ENCODE results near the gene DCANP1.
A peak's percentile ranks its signal among the peaks of the same experiment; 100 is the strongest.

DCANP1 gene

DNA sequence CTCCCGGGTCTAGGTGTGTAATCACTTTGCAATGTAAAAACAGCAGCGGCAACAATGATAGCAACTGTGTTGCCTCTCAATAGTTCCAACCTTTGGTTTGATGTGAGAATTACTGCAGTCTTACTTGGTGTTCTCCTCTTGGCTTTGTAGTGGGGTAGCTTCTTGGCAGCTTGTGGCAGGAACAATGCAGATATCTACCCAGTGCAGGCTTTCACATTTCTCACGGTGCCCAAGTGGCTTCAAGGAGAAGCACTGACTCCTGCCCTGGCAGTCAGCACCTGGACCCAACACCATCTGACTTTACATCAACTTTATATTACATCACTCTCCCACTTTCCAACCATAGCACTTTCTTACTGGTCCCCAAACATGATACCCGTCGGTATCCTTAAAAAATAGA, 33.4 kb upstream of the DCANP1 start:
- no peak for DNase-seq

DNA sequence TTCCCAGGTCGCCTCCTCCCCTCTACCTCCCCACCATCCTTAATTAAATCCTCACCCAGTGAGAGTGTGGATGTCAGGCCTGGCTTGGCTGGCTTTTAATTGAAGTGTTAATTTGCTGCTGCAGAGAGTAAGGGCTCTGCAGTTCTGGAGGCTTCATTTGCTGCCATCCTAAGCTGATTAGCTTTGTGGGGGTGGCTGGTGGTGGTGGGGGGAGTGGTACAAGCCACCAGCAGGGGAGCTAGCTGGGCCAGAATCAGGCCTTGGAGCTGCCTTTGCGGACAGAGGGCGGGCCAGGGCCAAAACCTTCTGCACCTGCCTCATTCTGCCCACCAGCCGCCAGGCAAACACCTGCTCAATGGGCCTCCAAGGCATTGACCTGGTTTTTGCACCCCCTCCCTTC, 31.8 kb upstream of the DCANP1 start:
- DNase-seq = no peak

DNA sequence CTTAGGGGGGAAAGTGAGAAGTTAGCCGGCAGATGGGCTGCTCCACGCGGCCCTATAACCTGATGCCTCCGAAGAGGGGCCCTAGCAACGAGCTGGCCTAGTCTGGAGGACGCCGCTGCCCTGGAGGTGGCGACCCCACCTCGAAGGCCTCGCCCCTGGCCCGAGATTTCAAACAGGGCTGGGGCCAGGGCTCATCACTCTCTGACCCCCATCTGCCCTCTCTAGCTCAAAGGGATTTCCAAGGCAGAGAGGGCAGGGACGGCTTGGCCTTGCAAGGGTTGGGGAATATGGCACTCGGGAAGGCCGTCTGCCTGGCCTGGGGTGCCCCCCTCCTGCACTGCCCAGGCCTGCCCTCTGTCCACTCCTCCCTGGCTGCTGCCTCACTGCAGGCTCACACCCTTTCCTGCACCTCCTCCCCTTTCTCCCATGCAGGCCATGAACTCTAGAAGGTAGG, 30.5 kb upstream of the DCANP1 start:
- no peak for DNase-seq

DNA sequence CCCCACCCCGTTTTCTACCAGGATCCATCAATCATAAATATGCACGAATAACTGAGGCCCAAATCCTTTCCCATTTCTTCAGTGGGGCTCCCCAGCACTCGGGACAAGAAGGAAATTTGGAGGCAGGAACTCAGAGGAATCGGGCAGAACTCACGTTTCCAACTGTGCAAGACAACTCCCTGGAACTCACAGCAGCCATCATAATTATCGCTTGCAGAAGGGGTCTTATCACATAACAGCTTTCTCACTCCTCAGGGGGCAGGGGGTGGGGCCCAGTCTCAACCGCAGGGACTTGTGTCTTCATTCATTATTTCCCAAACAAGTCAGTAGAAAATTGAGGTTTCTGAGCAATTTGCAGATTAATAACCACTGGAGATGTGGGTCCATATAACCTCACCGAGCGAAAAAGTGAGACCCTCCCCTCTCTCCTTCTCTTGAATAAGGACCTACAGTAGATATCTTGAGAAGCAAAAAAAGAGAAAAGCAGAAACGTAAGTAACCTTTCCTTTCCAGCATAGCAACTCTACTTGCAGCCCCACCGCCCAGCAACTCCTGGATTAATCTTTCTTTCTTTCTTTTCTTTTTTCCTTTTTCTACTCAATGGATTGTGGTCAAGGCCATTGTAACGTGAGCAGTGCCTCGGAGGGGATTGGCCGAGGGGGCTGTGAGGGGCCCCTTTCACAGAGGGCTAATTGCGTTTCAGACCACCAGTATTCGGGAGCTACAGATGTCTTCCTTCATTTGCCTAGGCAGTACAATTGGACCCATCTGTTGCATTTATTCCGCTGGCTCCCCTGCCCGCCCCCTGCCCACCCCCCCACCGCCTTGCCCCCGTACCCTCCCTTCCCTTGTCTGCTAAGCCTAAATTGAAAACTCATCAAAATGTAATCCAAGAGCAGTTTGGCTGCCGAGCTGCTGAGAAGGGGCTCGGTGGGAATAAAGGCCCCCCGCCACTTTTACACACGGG, 29.8 kb upstream of the DCANP1 start:
- no peak for DNase-seq

DNA sequence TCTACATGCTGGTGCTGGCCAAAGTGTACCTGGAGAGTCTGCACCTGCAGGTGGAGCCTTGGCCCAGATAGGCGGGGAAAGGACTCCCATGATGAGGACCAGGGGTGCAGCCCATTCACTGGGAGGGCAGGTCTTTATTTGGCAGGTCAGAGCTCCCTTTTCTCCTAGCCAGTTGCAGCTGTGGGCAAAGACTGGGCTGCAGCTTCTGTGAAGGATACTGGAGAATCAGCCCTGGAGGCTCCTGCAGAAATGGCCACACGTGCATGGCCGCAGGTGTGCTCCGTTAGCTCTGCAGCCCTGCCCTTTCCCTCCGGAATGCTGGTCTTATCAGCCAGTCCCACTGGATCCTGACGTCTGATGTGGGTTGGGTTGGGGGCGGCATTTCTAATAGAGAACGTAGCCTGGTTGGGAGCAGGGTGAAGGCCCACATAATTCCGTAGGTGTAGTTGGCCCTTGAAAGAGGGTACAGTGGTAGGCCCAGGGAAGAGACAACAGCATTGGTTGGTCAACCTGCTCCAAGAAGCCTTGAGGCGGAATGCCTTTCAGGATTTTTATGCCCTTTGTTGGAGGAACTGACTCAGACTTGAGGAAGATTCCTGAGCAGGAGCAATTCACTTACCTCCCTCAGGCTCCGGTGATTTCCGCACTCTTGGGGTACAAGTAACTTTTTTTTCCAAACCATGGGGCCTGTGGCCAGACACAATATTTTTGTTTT, 27.0 kb upstream of the DCANP1 start:
- DNase-seq = no peak

DNA sequence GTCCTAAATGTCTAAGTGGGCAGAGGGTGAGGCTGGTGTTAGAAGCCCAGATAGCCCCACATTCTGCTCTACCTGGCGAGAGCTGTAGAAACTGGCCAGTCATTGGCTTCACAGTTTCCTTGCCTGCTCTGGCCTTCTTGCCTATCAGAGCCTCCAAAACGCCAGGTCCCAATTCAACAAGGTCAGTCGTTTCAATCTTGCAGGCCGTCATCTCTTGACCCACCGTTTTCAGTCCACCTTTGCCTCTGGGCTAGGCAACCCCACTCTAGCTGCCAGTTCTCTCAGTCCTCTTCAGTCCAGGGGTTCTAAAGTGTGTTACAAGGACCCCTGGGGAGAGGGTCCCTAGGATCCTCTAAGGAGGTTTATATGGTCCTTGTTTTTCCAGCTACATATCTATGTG, 25.0 kb upstream of the DCANP1 start:
- no peak for DNase-seq

DNA sequence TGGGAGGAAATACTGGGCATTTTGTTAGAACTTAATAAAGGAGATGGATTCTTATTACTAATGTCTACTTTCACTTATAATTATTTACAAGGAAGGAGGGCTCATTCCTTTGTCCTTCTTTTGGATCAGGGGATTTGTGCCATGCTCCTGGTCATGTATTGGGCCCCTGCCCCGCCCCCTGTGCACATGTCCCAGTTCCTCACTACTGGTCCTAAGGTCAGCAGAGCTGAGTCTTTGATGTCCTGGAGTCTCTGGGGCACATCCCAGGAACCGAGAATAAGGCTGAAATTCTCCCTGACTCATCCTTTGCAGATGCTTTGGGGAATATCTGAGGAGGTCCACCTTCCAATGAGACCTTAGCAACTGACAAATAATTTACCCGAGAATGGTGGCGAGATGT, 24.6 kb upstream of the DCANP1 start:
- no peak for DNase-seq

DNA sequence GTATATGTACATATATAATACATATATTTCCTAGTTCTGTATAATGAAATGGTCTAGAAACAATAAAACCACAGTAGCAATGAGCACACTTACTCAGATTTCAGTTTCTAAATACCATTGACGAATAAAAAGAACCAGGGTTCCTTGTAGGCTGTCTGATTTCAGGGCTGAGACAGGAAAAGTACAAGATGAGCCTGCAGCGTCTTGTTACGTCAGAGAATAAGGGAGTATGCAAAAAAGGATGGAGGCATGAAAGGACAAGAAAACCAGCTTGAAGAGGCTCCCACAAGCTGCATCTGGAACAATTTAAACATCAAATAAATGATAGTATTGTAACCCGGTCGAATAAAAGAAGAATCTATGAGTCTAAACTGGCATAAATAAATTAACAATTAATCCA, 22.8 kb upstream of the DCANP1 start:
- no peak for DNase-seq

DNA sequence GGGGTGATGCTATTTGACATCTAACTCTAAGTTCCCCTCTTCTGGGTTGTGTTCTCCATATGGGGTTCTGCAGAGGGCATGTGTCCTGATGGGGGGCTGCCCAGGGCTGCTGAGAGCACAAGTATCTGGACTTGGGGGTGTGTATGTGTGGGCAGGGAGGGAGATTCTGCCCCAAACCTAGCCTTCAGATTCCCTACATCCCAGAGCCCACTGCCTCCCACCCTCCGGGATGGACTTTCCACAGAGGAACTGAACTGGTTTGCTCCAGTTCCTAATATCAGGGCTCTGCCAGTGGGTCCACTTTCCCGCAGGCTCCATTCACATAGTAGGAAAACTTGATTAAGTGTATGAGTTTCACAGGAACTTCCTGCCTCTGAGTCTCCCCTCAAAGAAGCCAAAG, 21.4 kb upstream of the DCANP1 start:
- no peak for DNase-seq

DNA sequence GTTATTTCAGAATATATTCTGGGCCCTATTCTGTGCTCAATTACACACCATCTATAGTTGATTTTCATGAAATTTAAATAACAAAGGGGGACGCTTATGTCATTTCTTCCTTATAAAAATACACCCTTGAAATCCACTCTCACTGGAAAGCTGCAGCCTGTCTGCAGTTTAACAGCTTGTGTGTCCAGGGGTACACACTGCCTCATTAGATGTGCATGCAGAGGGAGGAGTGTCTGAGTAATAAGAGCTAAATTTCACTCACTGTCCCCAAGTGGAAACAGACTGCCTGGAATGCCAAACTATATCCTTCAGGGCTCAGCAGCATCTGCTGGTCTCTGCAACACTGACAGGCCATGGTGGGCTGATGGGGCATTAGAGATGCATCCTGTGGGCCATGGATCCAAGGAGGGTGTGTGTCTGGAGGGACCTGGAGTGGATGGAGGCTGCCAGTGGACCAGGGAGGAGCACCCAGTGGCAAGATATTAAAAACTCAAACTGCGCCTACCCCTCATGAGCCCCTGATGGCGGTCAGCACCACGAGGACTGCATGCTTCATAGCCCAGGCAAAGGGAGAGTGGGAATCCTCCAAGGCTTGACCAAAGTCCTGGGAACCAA, 20.8 kb upstream of the DCANP1 start:
- DNase-seq = no peak

DNA sequence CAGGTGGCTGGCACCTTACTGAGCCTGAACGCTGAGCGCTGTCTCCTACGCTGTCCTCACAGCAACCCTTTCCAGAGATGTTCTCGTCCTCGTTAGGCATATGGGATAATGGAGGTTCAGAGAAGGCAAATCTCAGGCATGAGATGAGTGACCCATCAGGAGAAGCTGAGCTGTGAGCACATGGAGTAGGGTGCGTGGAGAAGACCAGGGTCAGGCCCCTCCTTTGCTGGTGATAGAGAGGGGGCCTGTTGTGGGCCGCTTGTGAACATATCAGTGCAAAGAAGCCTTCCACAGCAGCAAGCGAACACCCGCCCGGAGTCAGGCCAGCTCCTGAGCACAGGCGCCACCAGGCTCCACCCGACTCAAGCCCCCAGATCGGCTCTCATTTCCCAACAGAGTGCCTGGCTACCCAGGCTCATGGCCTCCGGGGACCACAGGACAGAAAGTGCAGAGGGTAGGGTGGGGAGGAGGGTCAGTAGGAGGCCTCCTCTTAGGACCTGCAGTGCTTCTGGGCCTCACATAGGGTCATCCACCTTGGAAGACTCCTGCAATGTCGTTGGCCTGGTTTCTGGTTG, 20.0 kb upstream of the DCANP1 start:
- no peak for DNase-seq

DNA sequence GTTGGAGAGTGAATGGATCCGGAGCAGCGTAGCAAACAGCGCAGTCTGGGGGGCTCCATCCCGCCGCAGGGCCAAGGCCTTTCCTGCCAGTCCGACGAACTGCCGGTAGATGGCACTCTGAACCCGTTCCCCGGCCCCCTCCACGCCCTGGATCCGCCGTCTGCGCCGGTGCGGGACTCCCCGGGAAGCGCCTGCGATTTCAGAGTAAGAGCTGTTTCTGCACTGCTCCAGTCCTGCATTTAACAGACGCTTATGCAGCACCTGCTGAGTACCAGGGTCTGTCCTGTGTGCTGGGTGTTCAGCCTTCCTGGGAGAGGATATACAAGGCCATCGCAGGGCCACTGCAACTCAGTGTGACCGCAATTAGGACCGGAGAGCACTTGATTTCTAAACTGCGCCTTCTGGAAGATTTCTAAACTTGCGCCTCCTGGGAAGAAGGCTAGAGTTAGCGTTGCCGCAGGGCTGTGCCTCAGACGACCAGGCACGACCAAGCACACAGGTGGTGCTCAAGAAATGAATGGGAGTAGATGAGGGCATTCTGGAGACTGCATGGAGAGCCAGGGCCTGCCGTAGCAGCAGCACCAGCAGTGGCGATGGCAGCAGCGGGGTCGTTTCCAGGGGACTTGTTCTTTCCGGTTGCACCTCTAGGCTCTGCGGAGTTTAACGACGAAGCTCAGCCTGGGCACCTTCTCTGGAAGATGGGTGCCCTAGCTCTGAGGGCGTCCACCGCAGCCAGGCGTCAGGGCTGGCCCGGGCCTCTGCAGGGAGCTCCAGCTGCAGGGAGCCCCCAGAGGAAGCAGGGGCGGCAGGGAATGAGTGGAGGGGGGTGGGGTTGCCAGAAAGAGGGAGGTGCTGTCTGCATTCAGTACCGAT, 19.3 kb upstream of the DCANP1 start:
- DNase-seq = peak; percentile 14 to 86 (median 60)

DNA sequence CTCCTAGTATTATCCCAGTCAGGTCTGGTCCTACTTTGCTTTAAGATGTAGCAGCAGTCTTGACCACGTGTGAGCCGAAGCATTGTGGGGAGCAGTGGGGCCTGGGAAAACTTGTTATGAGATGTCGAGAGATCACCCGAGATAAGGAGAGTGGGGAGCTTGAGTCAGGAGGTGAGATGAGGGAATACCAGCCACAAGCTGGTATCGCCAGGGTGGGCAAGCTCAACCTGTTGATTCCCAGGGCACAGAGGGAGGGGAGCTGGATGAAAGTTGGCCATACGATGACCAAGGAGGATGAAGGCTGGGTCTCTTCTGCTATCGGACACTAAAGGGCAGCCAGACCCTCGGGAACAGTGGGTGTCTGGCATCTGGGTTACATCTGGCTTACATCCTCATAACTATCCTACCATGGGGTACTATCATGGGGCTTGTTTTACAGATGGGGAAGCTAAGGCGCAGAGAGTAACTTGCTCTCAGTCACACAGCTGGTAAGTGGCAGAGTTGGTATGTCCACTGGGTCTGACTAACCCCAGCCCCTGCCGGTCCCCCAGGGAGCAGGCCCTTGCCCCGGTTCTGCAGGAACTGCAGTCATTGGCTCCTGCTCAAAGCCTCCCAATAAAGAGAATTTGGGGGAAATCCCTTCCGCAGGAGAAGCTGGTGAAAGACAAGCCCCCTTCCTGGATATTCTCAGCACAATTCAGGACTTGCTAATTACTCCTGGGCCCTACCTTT, 18.4 kb upstream of the DCANP1 start:
- no peak for DNase-seq

DNA sequence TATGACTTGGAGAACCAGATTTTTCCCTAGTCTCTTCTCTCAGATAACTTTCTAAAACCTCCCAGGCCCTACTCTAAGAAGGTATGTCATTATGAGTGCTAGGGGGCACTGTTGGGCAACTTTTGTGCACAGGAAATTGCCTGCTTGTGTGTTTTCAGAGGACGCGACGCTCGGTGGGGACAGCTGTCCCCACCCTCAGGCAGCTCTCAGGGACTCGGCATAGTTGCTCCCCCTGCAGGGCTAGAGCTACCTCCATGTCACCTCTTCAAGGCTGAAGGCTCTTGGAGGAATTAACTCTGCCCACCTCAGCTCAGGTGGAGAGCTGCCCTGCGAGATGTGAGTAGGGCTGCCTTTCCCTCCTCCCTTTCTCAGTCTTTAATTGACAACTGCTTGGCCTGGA, 15.2 kb upstream of the DCANP1 start:
- peak in 13 of 58 donors; percentile 8 to 47 (median 23) for DNase-seq

DNA sequence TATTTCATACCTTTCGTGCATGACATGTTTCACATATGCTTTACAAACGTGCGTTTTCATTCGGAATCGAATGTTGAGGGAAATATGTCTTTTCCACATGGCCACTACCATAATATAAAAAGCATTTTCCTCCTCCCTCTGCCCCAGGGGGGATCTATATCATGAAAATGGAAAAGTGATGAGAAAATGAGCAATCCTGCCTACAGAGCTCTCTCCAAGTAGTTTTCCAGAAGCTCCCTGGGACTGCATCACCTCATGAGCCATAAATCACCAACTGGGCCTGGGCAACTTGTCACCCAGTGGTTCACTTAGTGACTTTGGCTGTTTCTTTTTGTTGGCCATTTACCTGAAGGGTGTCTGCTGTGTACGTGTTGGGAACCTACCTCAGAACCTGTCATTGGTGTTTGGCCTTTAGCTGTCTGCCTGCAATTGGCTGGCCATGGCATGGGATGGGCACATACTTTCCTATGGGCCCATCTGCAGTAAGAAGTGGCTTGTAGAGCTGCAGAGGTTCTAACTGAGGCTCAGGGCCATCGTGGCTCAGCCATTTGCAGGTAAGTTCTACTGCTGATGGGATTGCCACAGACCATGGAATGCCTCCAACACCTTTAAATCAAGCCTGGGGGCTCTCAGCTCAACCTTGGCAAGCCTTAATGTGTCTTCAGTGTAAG, 14.5 kb upstream of the DCANP1 start:
- DNase-seq = no peak

DNA sequence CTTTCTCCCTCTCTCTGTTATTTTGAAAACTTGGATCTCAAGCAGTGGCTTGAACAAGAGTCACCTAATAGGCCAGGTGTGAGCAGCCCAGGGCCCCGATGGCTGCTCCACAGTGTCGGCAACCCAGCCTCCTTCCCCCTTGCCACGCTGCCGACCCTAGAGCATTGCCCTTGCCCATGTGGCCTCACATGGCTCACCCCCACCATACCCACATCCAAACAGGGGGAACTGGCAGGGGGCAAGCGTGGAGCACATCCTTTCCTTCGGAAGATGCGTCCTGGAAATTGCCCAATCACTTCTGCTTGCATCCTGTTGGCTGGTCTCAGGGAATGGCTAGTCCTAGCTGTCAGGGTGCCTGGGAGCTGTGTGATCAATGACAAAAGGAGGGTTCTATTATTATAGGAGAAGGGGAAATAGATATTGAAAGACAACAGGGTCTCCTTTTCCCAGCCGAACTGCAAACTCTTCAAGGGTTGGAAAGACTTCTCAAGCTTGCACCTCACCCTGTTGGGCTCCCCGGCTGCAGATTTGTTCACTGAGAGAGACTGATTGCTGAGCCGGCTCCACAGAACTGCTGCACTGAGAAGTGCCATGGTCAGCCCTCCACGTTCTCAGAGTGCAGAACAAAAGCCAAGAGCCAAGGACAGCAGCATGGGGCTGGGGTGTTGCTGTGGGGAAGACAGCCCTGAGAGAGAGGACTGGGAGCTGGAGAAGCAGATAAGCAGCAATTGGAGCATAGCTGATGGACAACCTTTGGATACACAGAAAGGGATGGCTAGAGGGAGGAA, 13.3 kb upstream of the DCANP1 start:
- DNase-seq = no peak

DNA sequence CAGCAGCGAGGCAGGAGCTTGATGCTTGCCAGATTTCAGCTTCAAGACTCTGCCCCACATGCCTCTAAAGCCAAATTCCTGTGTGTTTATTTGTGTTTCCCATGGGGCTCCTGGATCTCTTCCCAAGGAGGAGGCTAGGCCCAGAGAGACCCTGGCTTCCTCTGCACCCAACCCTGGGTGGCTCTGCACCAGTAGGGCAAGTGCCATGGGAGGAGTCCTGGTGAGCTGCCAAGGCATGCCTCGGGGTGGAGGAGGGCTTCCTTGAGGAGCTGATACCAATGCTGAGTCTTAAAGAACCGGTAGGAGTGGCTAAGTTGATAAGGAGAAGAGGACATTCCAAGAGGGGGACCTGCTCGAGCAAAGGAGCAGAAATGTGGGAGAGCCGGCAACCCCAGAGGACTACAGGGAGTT, 11.8 kb upstream of the DCANP1 start:
- DNase-seq = peak in 11 of 58 donors; percentile 16 to 45 (median 25)

DNA sequence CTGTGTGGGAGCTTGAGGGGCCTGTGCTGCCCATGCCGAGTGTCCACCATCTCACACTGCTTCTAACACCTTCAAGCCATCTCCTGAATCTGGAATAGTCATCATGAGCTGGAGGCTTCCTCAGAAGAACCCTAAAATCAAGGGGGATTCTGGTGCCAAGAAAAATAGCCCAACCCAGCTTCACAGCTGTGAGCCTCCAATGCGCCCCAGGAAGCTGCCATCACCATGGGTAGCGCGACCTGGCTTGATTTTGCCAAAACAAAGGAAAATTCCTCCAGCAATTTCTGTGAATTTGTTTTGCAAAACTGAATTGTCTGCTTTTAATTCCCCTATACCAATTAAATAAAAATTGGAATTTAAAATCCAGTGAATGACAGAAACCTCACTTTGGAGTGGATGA, 11.2 kb upstream of the DCANP1 start:
- no peak for DNase-seq
